Neural progenitor cell (in vitro differentiated cells): ENCODE data around the gene ADORA2A. TPM values are rescaled to one million over a fixed set of nuclear protein-coding genes. Genes with fewer than 3 reads are reported as not detected.

Experiments used
- DNase-seq: peaks from one replicate; pipeline ENCODE4 v3.0.0-alpha.2; 2016; ENCODE audit warnings: low spot score
- H2AFZ ChIP-seq: fragments of 200-600 bp; sonication (generic); replicated peaks from 2 replicates; pipeline ENCODE4 v1.6.1; 2016; ENCODE audit warnings: antibody characterized with exemption
- H3F3A ChIP-seq: fragments of 200-600 bp; sonication (generic); 2 replicates; pipeline ENCODE4 v1.6.1; 2016; ENCODE audit warnings: antibody characterized with exemption, low read depth
- H3K27ac ChIP-seq: fragments of 200-600 bp; sonication (generic); 2 replicates; pipeline ENCODE4 v1.5.1; 2016; ENCODE audit warnings: mild to moderate bottlenecking
- H3K27me3 ChIP-seq: fragments of 200-600 bp; sonication (generic); 2 replicates; pipeline ENCODE4 v1.6.1; 2016; ENCODE audit warnings: mild to moderate bottlenecking, moderate library complexity
- H3K36me3 ChIP-seq: fragments of 200-600 bp; sonication (generic); 2 replicates; pipeline ENCODE4 v1.5.1; 2016
- H3K4me1 ChIP-seq: fragments of 200-600 bp; sonication (generic); 2 replicates; pipeline ENCODE4 v1.6.1; 2016; ENCODE audit warnings: mixed run types
- H3K4me2 ChIP-seq: fragments of 200-600 bp; sonication (generic); 2 replicates; pipeline ENCODE4 v1.6.1; 2016
- H3K4me3 ChIP-seq: fragments of 200-600 bp; sonication (generic); 2 replicates; pipeline ENCODE4 v1.5.1; 2016
- H3K79me2 ChIP-seq: fragments of 200-600 bp; sonication (generic); 2 replicates; pipeline ENCODE4 v1.6.1; 2016; ENCODE audit warnings: low read depth
- H3K9ac ChIP-seq: fragments of 200-600 bp; sonication (generic); 2 replicates; pipeline ENCODE4 v1.6.1; 2016
- H3K9me3 ChIP-seq: fragments of 200-600 bp; sonication (generic); 2 replicates; pipeline ENCODE4 v1.5.1; 2016; ENCODE audit warnings: low read depth
- H4K20me1 ChIP-seq: fragments of 200-600 bp; sonication (generic); 2 replicates; pipeline ENCODE4 v1.6.1; 2016; ENCODE audit warnings: low read depth
- H3K27ac Mint-ChIP-seq: 3 replicates; pipeline ENCODE4 v1.8.0; 2021; ENCODE audit warnings: mixed read lengths
- H3K27me3 Mint-ChIP-seq: 2 replicates; pipeline ENCODE4 v1.8.0; 2022; ENCODE audit warnings: low read depth, mild to moderate bottlenecking, inconsistent platforms, moderate library complexity, mixed read lengths; ENCODE audit not compliant: insufficient read depth
- H3K36me3 Mint-ChIP-seq: 3 replicates; pipeline ENCODE4 v1.8.0; 2021; ENCODE audit warnings: mixed read lengths
- H3K4me1 Mint-ChIP-seq: 3 replicates; pipeline ENCODE4 v1.8.0; 2021; ENCODE audit warnings: mixed read lengths
- H3K4me3 Mint-ChIP-seq: 3 replicates; pipeline ENCODE4 v1.8.0; 2021; ENCODE audit warnings: mild to moderate bottlenecking, moderate library complexity, mixed read lengths
- H3K9me3 Mint-ChIP-seq: 3 replicates; pipeline ENCODE4 v1.8.0; 2020; ENCODE audit warnings: mixed read lengths
- CTCF ChIP-seq: fragments of 200-600 bp; sonication (generic); IDR thresholded peaks from 2 replicates; pipeline ENCODE4 v1.5.1; 2017; ENCODE audit warnings: antibody characterized with exemption, mild to moderate bottlenecking
- EZH2 ChIP-seq: fragments of 200-600 bp; sonication (generic); IDR thresholded peaks from 2 replicates; pipeline ENCODE4 v1.6.1; 2017; ENCODE audit warnings: antibody characterized with exemption, mild to moderate bottlenecking, moderate library complexity
- EZH2phosphoT487 ChIP-seq: fragments of 200-600 bp; sonication (generic); IDR thresholded peaks from 2 replicates; pipeline ENCODE4 v1.6.1; 2017; ENCODE audit warnings: antibody characterized with exemption
- total RNA-seq: library from RNA; depleted of rRNA; stranded (reverse); fragments of >200 nt; gene quantifications from 2 replicates; pipeline ENCODE4 v1.2.3, GENCODE V29; 2015; ENCODE audit warnings: low replicate concordance

Gene ADORA2A
- total RNA-seq, 1 donor from 2014 or later, result 0.51 TPM

- Mint-ChIP-seq H3K9me3 (no peaks in the 10 kb centered on the region), H3K27me3 (no peaks in the 10 kb centered on the region), H3K27ac (no peak overlapping the region), H3K4me3 (no peak overlapping the region), H3K36me3 (peaks cover 22% of the 10 kb centered on the region), H3K4me1 (no peaks in the 10 kb centered on the region)
- Histone ChIP-seq H2AFZ (no peak overlapping the region), H3K4me3 (no peak overlapping the region), H3K36me3 (no peaks in the 10 kb centered on the region), H3K4me1 (peaks cover 4% of the 10 kb centered on the region), H3K27ac (no peak overlapping the region), H4K20me1 (peaks cover 10% of the 10 kb centered on the region), H3F3A (no peaks in the 10 kb centered on the region), H3K9ac (no peak overlapping the region), H3K9me3 (no peaks in the 10 kb centered on the region), H3K4me2 (no peak overlapping the region), H3K79me2 (no peaks in the 10 kb centered on the region), H3K27me3 (no peaks in the 10 kb centered on the region)
- no peak for DNase-seq
- no peak for TF ChIP-seq CTCF
- no peak for TF ChIP-seq EZH2
- no peak for TF ChIP-seq EZH2phosphoT487
Observed at GRCh38 chr22:24394254-24394653, 33.1 kb upstream of the ADORA2A start.

- H4K20me1 ChIP-seq, result no peaks in the 10 kb centered on the region
- no peaks in the 10 kb centered on the region for H3K27me3 Mint-ChIP-seq
- H3K9me3 ChIP-seq, result no peaks in the 10 kb centered on the region
- H3K4me1 Mint-ChIP-seq, result no peaks in the 10 kb centered on the region
- no peaks in the 10 kb centered on the region for H3K9me3 Mint-ChIP-seq
- no peaks in the 10 kb centered on the region for H3K4me1 ChIP-seq
- H3K79me2 ChIP-seq, result no peaks in the 10 kb centered on the region
- H3K4me3 ChIP-seq, result no peak overlapping the region
- H3K27me3 ChIP-seq, result no peaks in the 10 kb centered on the region
- no peak overlapping the region for H3K4me3 Mint-ChIP-seq
- H2AFZ ChIP-seq, result no peak overlapping the region
- no peak overlapping the region for H3K4me2 ChIP-seq
- TF ChIP-seq CTCF (no peak), EZH2 (no peak), EZH2phosphoT487 (no peak)
- DNase-seq, result no peak
- peaks cover 30% of the 10 kb centered on the region for H3K36me3 Mint-ChIP-seq
- no peak overlapping the region for H3K27ac ChIP-seq
- no peak overlapping the region for H3K9ac ChIP-seq
- H3K27ac Mint-ChIP-seq, result no peak overlapping the region
- H3K36me3 ChIP-seq, result no peaks in the 10 kb centered on the region
- H3F3A ChIP-seq, result no peaks in the 10 kb centered on the region
Observed at GRCh38 chr22:24398409-24398808, 29.0 kb upstream of the ADORA2A start.

GRCh38 chr22:24400034-24400725 is 27.2 kb upstream of the ADORA2A start:
- Mint-ChIP-seq H3K4me3 (no peak overlapping the region), H3K4me1 (no peaks in the 10 kb centered on the region), H3K27me3 (no peaks in the 10 kb centered on the region), H3K27ac (no peak overlapping the region), H3K36me3 (peaks cover 39% of the 10 kb centered on the region), H3K9me3 (no peaks in the 10 kb centered on the region)
- DNase-seq, result no peak
- H3F3A ChIP-seq, result no peaks in the 10 kb centered on the region
- H3K27me3 ChIP-seq, result no peaks in the 10 kb centered on the region
- H2AFZ ChIP-seq, result no peak overlapping the region
- no peak for TF ChIP-seq EZH2
- TF ChIP-seq EZH2phosphoT487, result no peak
- TF ChIP-seq CTCF, result no peak
- no peak overlapping the region for H3K4me3 ChIP-seq
- no peak overlapping the region for H3K9ac ChIP-seq
- no peaks in the 10 kb centered on the region for H3K79me2 ChIP-seq
- H3K4me1 ChIP-seq, result no peaks in the 10 kb centered on the region
- H3K27ac ChIP-seq, result no peak overlapping the region
- no peaks in the 10 kb centered on the region for H3K36me3 ChIP-seq
- H4K20me1 ChIP-seq, result no peaks in the 10 kb centered on the region
- no peak overlapping the region for H3K4me2 ChIP-seq
- no peaks in the 10 kb centered on the region for H3K9me3 ChIP-seq
